ENCODE data around the gene SLC2A9.

The SLC2A9 gene

GRCh38 chr4:10020871-10021652 is at the start of gene SLC2A9:
SLC2A9 (minus strand) TSS chr4:10021497; CDS start chr4:10021429, 68 bp downstream.
- no peak for DNase-seq (ENCODE audit: low spot score)

GRCh38 chr4:10069075-10069642 is 47.9 kb upstream of the SLC2A9 start:
- DNase-seq (ENCODE audit: low spot score), result no peak

GRCh38 chr4:10066670-10067651 is 45.7 kb upstream of the SLC2A9 start:
- no peak for DNase-seq (ENCODE audit: low spot score)

- no peak for DNase-seq (ENCODE audit: low spot score)
Measured at GRCh38 chr4:10066206-10066605, 44.9 kb upstream of the SLC2A9 start.

- peak; percentile 84 for DNase-seq (ENCODE audit: low spot score)
Measured at GRCh38 chr4:10063544-10064300, 42.4 kb upstream of the SLC2A9 start.

- DNase-seq (ENCODE audit: low spot score), result no peak
Measured at GRCh38 chr4:10061650-10062415, 40.5 kb upstream of the SLC2A9 start.

- DNase-seq (ENCODE audit: low spot score), result no peak
Measured at GRCh38 chr4:10058371-10058770, 37.1 kb upstream of the SLC2A9 start.

GRCh38 chr4:10057023-10057395 is 35.7 kb upstream of the SLC2A9 start:
- no peak for DNase-seq (ENCODE audit: low spot score)

- DNase-seq (ENCODE audit: low spot score), result no peak
Measured at GRCh38 chr4:10056334-10057022, 35.2 kb upstream of the SLC2A9 start.

GRCh38 chr4:10055871-10056270 is 34.6 kb upstream of the SLC2A9 start:
- no peak for DNase-seq (ENCODE audit: low spot score)

- no peak for DNase-seq (ENCODE audit: low spot score)
Measured at GRCh38 chr4:10054571-10055041, 33.3 kb upstream of the SLC2A9 start.

- DNase-seq (ENCODE audit: low spot score), result no peak
Measured at GRCh38 chr4:10053635-10054453, 32.5 kb upstream of the SLC2A9 start.

- DNase-seq (ENCODE audit: low spot score), result no peak
Measured at GRCh38 chr4:10051517-10052135, 30.3 kb upstream of the SLC2A9 start.

- DNase-seq (ENCODE audit: low spot score), result no peak
Measured at GRCh38 chr4:10050721-10051120, 29.4 kb upstream of the SLC2A9 start.

GRCh38 chr4:10050261-10050661 is 29.0 kb upstream of the SLC2A9 start:
- DNase-seq (ENCODE audit: low spot score), result no peak

GRCh38 chr4:10048941-10049697 is 27.8 kb upstream of the SLC2A9 start:
- DNase-seq (ENCODE audit: low spot score), result no peak

GRCh38 chr4:10047967-10048366 is 26.7 kb upstream of the SLC2A9 start:
- DNase-seq (ENCODE audit: low spot score), result no peak

- DNase-seq (ENCODE audit: low spot score), result no peak
Measured at GRCh38 chr4:10046471-10046870, 25.2 kb upstream of the SLC2A9 start.

All from globus pallidus (tissue), 1 donor.